22Rv1 (cell line): ENCODE results near the gene C16orf96.
A peak's percentile ranks its signal among the peaks of the same experiment; 100 is the strongest.

Experiments used
- H3K27ac ChIP-seq: fragments of 450-650 bp; 2 replicates; pipeline ENCODE4 v1.5.1; 2017
- ZFX ChIP-seq: fragments of 450-650 bp; IDR thresholded peaks from 2 replicates; pipeline ENCODE4 v1.6.1; 2017; ENCODE audit warnings: antibody characterized with exemption, borderline replicate concordance
- TF ChIP-seq, protein P1 (sequence below): fragments of 450-650 bp; IDR thresholded peaks from 2 replicates; pipeline ENCODE4 v1.5.1; 2017; ENCODE audit warnings: mild to moderate bottlenecking

C16orf96 gene

DNA sequence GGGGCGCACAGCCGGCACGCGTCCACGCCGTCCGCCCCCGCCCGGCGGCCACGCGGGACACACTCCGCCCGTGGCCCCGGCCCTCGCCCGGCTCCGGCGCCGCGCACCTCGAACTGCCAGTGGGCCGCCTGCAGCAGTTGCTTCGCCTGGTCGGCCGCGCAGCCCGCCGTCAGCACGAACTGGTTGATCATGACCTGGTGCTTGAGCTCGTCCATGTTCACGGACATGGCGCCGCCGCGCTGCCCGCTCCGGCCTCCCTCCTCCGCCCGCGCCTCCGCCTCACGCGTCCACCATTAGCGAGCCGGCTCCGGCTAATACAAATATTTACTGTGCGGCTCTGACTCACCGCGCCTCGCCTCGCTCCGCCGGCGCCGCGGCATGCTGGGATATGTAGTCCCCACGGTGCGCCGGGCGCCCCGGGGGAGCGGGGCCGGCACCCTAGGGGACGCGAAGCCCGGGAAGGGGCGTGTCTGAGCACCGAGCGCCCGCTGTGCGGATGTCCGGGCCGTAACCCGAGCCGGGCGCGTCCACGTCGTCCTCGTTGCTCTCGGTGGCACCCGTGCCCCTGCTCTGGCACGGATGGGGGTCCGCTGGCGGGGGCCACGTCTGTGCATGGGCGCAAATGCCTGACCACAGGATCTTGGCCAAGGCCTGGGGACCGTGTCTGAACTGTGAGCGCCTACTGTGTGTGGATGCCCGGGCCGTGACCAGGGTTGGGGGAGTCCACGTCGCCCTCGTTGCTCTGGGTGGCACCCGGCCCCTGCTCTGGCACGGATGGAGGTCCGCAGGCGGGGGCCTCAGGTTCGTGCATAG, 58.6 kb downstream of the C16orf96 start, which contains the start of gene UBALD1:
UBALD1 (minus strand) TSS at position 318 of the 813 bp plus-strand sequence; CDS start at position 227, 91 bp downstream.
- TF ChIP-seq, protein P1, sequence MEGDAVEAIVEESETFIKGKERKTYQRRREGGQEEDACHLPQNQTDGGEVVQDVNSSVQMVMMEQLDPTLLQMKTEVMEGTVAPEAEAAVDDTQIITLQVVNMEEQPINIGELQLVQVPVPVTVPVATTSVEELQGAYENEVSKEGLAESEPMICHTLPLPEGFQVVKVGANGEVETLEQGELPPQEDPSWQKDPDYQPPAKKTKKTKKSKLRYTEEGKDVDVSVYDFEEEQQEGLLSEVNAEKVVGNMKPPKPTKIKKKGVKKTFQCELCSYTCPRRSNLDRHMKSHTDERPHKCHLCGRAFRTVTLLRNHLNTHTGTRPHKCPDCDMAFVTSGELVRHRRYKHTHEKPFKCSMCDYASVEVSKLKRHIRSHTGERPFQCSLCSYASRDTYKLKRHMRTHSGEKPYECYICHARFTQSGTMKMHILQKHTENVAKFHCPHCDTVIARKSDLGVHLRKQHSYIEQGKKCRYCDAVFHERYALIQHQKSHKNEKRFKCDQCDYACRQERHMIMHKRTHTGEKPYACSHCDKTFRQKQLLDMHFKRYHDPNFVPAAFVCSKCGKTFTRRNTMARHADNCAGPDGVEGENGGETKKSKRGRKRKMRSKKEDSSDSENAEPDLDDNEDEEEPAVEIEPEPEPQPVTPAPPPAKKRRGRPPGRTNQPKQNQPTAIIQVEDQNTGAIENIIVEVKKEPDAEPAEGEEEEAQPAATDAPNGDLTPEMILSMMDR = no peak
- no peak for TF ChIP-seq ZFX

DNA sequence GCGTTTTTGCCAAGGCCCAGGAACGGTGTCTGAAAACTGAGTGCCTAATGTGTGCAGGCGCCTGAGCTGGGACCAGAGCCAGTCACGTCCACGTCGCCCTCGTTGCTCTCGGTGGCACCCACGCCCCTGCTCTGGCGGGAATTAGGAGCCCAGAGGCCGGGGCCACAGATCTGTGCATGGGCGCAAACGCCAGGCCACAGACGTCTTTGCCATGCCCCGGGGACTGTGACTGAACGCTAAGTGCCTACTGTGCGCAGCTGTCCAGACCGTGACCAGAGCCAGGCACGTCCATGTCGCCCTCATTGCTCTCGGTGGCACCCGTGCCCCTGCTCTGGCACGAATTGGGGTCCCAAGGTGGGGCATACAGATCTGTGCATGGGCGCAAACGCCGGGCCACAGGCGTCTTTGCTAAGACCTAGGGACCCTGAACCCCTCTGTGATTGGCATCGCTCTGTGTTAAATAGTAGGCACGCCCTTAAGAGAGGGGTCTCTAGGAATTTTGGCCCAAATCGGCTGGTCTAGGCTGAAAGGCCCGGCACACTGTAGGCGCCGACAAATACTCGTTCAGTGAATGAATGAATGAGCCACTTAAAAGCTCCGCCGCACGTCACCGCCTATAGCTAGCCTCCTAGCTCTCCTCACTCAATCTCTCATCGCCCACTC, 59.4 kb downstream of the C16orf96 start:
- TF ChIP-seq ZFX = no peak
- TF ChIP-seq, protein P1 = no peak
- H3K27ac ChIP-seq = peak overlapping the region; percentile 97

More for the DNA sequence above, 58.6 kb downstream of the C16orf96 start, which contains the start of gene UBALD1:
- H3K27ac ChIP-seq = peak within 1 kb of the TSS; percentile 97

DNA sequence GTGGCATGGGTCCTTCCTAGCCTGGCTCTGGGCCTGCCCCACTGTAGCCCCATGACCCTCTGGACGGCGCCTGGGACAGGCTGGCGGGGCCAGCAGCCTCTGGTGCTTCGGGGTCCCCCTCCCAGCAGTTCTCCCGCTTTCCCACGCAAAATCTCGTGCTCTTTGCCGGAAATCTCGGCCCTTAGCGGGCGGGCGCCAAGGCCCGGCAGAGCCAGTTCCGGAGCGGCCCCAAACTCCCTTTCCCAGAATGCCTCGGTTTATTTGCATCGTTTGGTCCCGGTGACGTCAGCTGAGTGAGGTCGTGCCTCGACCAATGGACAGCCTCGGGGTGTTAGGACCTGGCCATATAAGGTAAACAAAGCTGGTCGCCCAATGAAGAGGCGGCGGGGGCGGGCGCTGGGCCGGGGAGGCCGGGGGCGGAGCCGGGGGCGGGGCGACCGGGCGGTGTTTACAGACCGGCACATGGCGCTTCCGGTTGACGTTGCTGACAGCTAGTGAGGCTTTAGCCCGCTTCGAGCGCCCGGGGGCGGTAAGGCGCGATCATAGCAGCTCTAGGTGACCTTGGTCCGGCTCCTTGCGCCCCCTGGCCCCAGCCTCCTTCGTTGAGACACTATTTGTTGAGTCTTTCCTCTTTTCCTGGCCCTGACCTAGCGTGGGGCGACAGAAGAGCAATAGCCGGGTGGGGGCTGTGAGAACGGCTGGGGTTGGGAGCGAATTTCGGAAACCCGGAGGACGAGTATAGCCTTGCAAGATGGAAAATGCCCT, 60.1 kb downstream of the C16orf96 start:
- peak overlapping the region; percentile 97 for H3K27ac ChIP-seq
- TF ChIP-seq ZFX = no peak
- TF ChIP-seq, protein P1 = peak; percentile 58

DNA sequence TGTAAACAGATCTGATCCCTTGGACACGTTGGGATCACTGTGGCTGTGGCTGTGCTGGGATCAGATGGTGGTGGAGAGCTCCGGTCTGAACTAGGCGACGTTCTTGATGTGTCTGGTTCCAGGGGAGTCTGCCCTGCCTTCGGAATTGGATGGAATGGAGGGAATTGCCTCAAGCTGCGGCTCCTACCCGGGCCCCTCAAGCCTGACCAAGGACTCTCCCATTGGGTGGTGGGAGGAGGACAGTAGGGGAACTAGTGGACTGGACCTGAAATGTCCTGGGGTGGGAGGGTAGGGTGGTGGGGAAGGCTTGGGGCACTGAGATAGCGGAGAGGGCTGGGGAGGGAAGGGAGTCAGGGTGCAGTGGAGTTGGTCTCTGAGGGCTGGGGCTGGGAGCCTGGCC, 61.7 kb downstream of the C16orf96 start:
- no peak for TF ChIP-seq ZFX
- TF ChIP-seq, protein P1 = no peak
- H3K27ac ChIP-seq = peak overlapping the region; percentile 97

DNA sequence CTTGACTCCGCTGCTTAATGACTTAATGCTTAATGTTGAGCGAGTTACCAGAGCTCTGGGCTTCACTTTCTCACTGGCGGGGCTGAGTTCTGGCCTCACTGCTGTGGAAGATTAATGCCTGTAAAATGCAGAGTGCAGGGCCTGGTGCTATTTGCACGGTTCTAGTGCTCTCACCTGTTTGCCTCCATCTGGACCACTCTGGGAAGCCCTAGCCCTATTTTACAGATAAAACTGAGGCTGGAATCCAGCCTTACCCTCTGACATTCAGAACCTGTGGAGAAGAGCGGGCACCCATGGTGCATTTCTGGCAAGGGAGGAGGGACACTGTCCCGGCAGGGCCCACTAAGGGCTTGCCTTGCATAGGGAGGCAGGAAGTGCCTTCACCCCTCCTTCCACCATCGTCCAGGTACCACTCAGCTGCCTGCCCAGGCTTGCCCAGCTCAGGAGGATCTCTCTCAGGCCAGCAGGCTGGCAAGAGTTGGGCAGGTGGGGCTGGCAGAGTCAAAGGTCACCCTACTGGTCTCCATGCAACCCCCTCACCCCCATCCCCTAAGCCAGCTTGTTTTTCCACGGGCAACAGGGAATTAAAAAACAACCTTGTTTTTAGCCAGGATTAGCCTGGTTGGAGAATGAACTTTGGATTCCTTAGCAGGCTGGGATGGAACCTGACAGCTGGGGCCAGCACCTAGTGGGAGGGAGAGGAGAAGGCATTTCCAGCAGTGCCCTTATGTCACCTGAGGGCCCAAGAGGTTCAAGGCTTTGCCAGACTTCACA, 62.7 kb downstream of the C16orf96 start:
- TF ChIP-seq, protein P1 = no peak
- no peak for TF ChIP-seq ZFX
- H3K27ac ChIP-seq = no peak overlapping the region

GRCh38 chr16:4623593-4623992, 67.5 kb downstream of the C16orf96 start:
- TF ChIP-seq ZFX = no peak
- TF ChIP-seq, protein P1 = no peak
- peak overlapping the region; percentile 76; the same call in 1 of the 2 replicates for H3K27ac ChIP-seq
